Activated CD4-positive, alpha-beta T cell treated with anti-CD3 and anti-CD28 coated beads, Interleukin-2, amount 10 ng/mL, durations not matched to agents 7 days and 5 days (primary cell): ENCODE results near the gene ADGRF5. TPM values are rescaled to one million over a fixed set of nuclear protein-coding genes. Genes with fewer than 3 reads are reported as not detected.

Experiments
- CTCF ChIA-PET: fragments of 350-600 bp; sonication (Branson Sonifier 250); formaldehyde crosslinking; loops from one replicate; lab custom pipeline; 2021; ENCODE audit warnings: antibody characterized with exemption; lab: Charles Lee
- POLR2A ChIA-PET: fragments of 350-600 bp; sonication (Branson Sonifier 250); formaldehyde crosslinking; loops from one replicate; lab custom pipeline; 2021; ENCODE audit warnings: antibody characterized with exemption; lab: Charles Lee
- DNase-seq: peaks from one replicate; pipeline ENCODE4 v3.0.0-alpha.2; 2020
- H3K27ac Mint-ChIP-seq: one replicate; pipeline ENCODE4 v1.8.0; 2021; ENCODE audit warnings: mild to moderate bottlenecking, moderate library complexity, mixed read lengths
- H3K27me3 Mint-ChIP-seq: one replicate; pipeline ENCODE4 v1.8.0; 2021; ENCODE audit warnings: mixed read lengths
- H3K36me3 Mint-ChIP-seq: one replicate; pipeline ENCODE4 v1.8.0; 2021; ENCODE audit warnings: low read depth, mixed read lengths
- H3K4me1 Mint-ChIP-seq: one replicate; pipeline ENCODE4 v1.8.0; 2021; ENCODE audit warnings: mixed read lengths
- H3K4me3 Mint-ChIP-seq: one replicate; pipeline ENCODE4 v1.8.0; 2021; ENCODE audit warnings: mild to moderate bottlenecking, moderate library complexity, mixed read lengths
- H3K9me3 Mint-ChIP-seq: one replicate; pipeline ENCODE4 v1.8.0; 2021; ENCODE audit warnings: mixed read lengths
- total RNA-seq, 2 experiments: library from RNA; stranded (reverse); gene quantifications; one replicate each; pipeline ENCODE4 v1.2.3, GENCODE V29; 2021

ADGRF5 gene
- total RNA-seq, 2 experiments from 2014 or later = not detected

- ChIA-PET CTCF (no interaction called here), POLR2A (no interaction called here)
- no peaks in the 10 kb centered on the region for H3K9me3 Mint-ChIP-seq
- DNase-seq = no peak
- peaks cover 19% of the 10 kb centered on the region for H3K27me3 Mint-ChIP-seq
- no peaks in the 10 kb centered on the region for H3K4me1 Mint-ChIP-seq
- no peak overlapping the region for H3K4me3 Mint-ChIP-seq
- no peak overlapping the region for H3K27ac Mint-ChIP-seq
- no peaks in the 10 kb centered on the region for H3K36me3 Mint-ChIP-seq
Observed at GRCh38 chr6:46828939-46829338, 92.8 kb downstream of the ADGRF5 start.

DNA sequence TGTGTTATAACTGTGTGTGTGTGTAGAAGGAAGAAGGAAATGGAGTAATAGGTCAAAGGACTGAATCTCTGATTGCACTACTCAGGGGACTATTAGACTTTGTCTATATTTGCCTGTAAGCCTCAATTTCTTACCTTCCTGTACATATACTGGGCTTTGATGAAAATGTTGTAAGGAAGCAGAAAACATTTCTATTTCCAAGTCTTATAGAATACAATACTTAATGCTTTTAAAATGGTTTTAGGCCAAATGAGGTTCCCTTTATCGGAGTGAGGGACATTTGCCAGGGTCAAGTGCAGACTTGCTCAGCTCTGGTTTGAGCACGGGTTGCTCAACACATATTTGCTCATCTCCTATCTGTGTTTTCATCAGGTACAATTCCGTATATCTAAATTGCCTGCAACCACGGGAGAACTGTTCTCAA lies 100.3 kb downstream of the ADGRF5 start:
- Mint-ChIP-seq H3K27ac (no peak overlapping the region), H3K4me1 (no peaks in the 10 kb centered on the region), H3K36me3 (no peaks in the 10 kb centered on the region), H3K27me3 (peaks cover 13% of the 10 kb centered on the region), H3K4me3 (no peak overlapping the region), H3K9me3 (no peaks in the 10 kb centered on the region)
- DNase-seq = no peak
- POLR2A ChIA-PET = no interaction called here
- CTCF ChIA-PET = no interaction called here

GRCh38 chr6:46819561-46819960 lies 102.2 kb downstream of the ADGRF5 start:
- H3K9me3 Mint-ChIP-seq = no peaks in the 10 kb centered on the region
- no peaks in the 10 kb centered on the region for H3K4me1 Mint-ChIP-seq
- ChIA-PET CTCF (no interaction called here), POLR2A (no interaction called here)
- no peak overlapping the region for H3K27ac Mint-ChIP-seq
- no peak for DNase-seq
- no peaks in the 10 kb centered on the region for H3K36me3 Mint-ChIP-seq
- peaks cover 8% of the 10 kb centered on the region for H3K27me3 Mint-ChIP-seq
- no peak overlapping the region for H3K4me3 Mint-ChIP-seq

- POLR2A ChIA-PET = no interaction called here
- DNase-seq = no peak
- Mint-ChIP-seq H3K9me3 (no peaks in the 10 kb centered on the region), H3K36me3 (no peaks in the 10 kb centered on the region), H3K4me1 (no peaks in the 10 kb centered on the region), H3K27me3 (peaks cover 10% of the 10 kb centered on the region), H3K27ac (no peak overlapping the region), H3K4me3 (no peak overlapping the region)
- CTCF ChIA-PET = no interaction called here
Observed at GRCh38 chr6:46816626-46817025, 105.1 kb downstream of the ADGRF5 start.

GRCh38 chr6:46815130-46815529 lies 106.6 kb downstream of the ADGRF5 start:
- no peak for DNase-seq
- H3K4me1 Mint-ChIP-seq = no peaks in the 10 kb centered on the region
- H3K27ac Mint-ChIP-seq = no peak overlapping the region
- H3K27me3 Mint-ChIP-seq = peaks cover 19% of the 10 kb centered on the region
- no peak overlapping the region for H3K4me3 Mint-ChIP-seq
- CTCF ChIA-PET = no interaction called here
- H3K9me3 Mint-ChIP-seq = no peaks in the 10 kb centered on the region
- POLR2A ChIA-PET = no interaction called here
- no peaks in the 10 kb centered on the region for H3K36me3 Mint-ChIP-seq

- no peaks in the 10 kb centered on the region for H3K4me1 Mint-ChIP-seq
- DNase-seq = no peak
- CTCF ChIA-PET = no interaction called here
- POLR2A ChIA-PET = no interaction called here
- no peaks in the 10 kb centered on the region for H3K36me3 Mint-ChIP-seq
- no peaks in the 10 kb centered on the region for H3K9me3 Mint-ChIP-seq
- H3K27ac Mint-ChIP-seq = no peak overlapping the region
- peaks cover 30% of the 10 kb centered on the region for H3K27me3 Mint-ChIP-seq
- H3K4me3 Mint-ChIP-seq = no peak overlapping the region
Observed at GRCh38 chr6:46808806-46809205, 112.9 kb downstream of the ADGRF5 start.

Other genes starting within 250 kb of the ADGRF5 start
- gene TDRD6, start 234.1 kb downstream of the ADGRF5 start, total RNA-seq = not detected
- gene PLA2G7, start 186.6 kb downstream of the ADGRF5 start, total RNA-seq = not detected
- not detected for gene ANKRD66, start 175.0 kb downstream of the ADGRF5 start, total RNA-seq
- gene MEP1A, start 128.5 kb downstream of the ADGRF5 start, total RNA-seq = not detected
- not detected for gene ADGRF1, start 120.4 kb upstream of the ADGRF5 start, total RNA-seq